Placental epithelial cell (primary cell): ENCODE results near the gene TMEM47. TPM values are rescaled to one million over a fixed set of nuclear protein-coding genes. Genes with fewer than 3 reads are reported as not detected.

Source experiments
- total RNA-seq: library from RNA; depleted of rRNA; stranded (reverse); fragments of >200 nt; gene quantifications from 2 replicates; pipeline ENCODE4 v1.2.3, GENCODE V29; 2012

Gene TMEM47
- total RNA-seq: 3.5 and 4.3 TPM in 2 replicates

DNA sequence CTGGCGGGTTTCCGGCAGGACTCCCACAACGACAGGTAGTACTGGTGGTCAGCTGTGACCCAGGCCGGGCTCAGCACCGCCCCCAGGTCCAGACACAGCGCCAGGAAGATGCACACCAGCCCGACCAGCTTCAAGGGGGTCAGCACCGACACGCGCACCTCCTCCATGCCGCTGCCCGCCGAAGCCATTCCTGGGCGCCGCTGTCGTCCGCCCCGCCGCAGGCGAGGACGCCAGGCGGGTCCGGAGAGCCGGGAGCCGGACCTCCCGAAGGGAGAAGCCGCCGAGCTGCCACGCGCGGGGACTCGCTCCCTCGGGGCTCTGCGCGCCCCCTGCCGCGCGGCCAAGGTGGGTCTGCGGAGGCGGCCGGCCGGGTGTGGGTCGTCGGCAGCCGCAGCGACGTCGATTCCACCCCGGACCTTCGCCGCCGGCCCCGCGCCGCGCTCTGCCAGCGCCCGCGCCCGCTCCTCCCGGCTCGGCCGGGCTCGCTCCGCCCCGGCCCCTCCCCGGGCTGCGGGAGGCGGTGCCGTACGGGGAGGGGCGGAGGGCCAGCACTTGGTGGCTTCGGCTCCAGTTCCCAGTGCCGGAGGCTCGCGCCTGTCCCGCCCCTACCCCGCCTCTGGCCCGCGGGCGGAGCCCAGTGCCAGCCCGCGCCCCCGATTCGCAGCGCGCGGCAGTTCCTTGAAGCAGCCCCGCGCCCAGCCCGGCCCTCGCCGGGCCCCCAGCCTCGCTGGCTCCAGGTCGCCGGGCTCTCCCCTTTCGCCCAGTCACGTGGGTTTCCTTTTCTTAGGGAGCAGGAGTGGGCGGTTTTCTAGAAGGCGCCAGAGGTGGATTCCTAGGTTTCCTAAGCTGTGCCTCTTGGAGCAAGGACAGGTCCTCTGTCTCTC lies at the start of gene TMEM47:
TSS of gene TMEM47 (minus strand) at position 444 of the 884 bp plus-strand sequence. CDS start at position 188, 256 bp downstream.

